ENCODE data around the gene SPATA7.
"Not testable (repeated sequence)": the region's sequence is repeated elsewhere in the genome, so short reads cannot be mapped to it uniquely, and the experiment has no call there.

Gene SPATA7

GRCh38 chr14:88385212-88386101, at the start of gene SPATA7:
TSS of gene SPATA7 (plus strand) at chr14:88385657. CDS start at chr14:88385819, 162 bp downstream.
- peak; percentile 69 for DNase-seq (ENCODE audit: low spot score)

DNA sequence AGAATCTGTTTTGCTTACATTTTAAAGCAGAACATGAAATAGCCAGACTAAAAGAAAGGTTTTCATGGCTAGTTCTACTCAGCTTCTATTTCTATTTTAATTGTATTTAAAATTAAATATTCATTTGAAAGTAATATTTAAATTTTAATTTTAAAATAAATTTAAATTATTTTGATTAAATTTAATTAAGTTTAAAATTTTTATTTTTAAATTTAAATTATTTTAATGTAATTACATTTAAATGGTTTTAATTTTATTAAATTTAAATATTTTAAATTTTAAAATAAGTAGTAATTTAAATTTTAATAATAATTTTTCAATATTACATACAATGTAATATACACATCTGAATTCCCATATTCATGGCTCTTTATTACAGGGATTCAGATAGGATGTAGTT, 45.1 kb upstream of the SPATA7 start:
- no peak for DNase-seq (ENCODE audit: low spot score)

GRCh38 chr14:88342980-88343379, 42.5 kb upstream of the SPATA7 start:
- no peak for DNase-seq (ENCODE audit: low spot score)

GRCh38 chr14:88346048-88346639, 39.3 kb upstream of the SPATA7 start:
- DNase-seq (ENCODE audit: low spot score) = no peak

- DNase-seq (ENCODE audit: low spot score) = no peak
Measured at GRCh38 chr14:88348546-88348945, 36.9 kb upstream of the SPATA7 start.

GRCh38 chr14:88351966-88352691, 33.3 kb upstream of the SPATA7 start:
- DNase-seq (ENCODE audit: low spot score) = no peak

- DNase-seq (ENCODE audit: low spot score) = no peak
Measured at GRCh38 chr14:88352698-88353097, 32.8 kb upstream of the SPATA7 start.

- DNase-seq (ENCODE audit: low spot score) = no peak
Measured at GRCh38 chr14:88354358-88354757, 31.1 kb upstream of the SPATA7 start.

GRCh38 chr14:88359500-88359899, 26.0 kb upstream of the SPATA7 start:
- DNase-seq (ENCODE audit: low spot score) = no peak

GRCh38 chr14:88363644-88364043, 21.8 kb upstream of the SPATA7 start:
- no peak for DNase-seq (ENCODE audit: low spot score)

- no peak for DNase-seq (ENCODE audit: low spot score)
Measured at GRCh38 chr14:88364710-88365413, 20.6 kb upstream of the SPATA7 start.

DNA sequence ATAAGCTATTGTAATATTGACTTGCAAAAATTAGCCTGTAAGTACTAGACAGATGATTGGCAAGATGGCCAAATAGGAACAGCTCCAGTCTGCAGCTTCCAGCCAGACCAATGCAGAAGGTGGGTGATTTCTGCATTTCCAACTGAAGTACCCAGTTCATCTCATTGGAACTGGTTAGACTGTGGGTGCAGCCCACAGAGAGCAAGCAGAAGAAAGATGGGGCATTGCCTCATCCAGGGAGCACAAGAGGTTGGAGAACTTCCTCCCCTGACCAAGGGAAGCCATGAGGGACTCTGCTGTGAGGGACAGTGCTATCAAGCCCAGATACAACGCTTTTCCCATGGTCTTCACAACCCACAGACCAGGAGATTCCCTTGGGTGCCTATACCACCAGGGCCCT, 16.0 kb upstream of the SPATA7 start:
- no peak for DNase-seq (ENCODE audit: low spot score)

GRCh38 chr14:88379706-88380343, 5.6 kb upstream of the SPATA7 start:
- no peak for DNase-seq (ENCODE audit: low spot score)

GRCh38 chr14:88380405-88380804, 5.1 kb upstream of the SPATA7 start:
- no peak for DNase-seq (ENCODE audit: low spot score)

GRCh38 chr14:88381634-88382033, 3.8 kb upstream of the SPATA7 start:
- DNase-seq (ENCODE audit: low spot score) = not testable (repeated sequence)

GRCh38 chr14:88384718-88385117, 739 bp upstream of the SPATA7 start:
- DNase-seq (ENCODE audit: low spot score) = no peak

DNA sequence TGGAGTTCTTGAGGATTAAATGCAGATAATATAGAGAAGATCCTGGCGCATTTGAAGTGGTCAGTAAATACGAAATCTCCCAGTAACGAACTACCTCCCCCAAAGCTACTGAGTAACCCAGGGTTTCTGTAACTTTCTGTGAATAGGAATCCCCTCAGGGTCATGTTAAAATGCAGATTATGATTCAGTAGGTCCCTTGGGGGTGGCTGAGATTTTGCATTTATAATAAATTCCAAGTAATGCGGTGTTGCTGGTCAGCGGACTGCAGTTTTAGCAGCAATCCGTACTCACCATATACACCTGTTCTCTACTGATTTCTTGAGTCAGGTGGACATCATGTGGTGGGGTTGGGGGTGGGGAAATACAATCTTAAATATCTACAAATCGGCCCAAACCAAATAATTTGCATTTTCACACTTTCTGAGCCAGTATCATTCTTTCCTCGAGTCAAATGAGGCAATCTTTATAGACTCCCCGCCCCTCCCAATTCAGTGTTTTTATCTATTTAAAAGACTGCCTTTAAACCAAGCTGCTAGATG, 868 bp downstream of the SPATA7 start:
- DNase-seq (ENCODE audit: low spot score) = no peak

DNA sequence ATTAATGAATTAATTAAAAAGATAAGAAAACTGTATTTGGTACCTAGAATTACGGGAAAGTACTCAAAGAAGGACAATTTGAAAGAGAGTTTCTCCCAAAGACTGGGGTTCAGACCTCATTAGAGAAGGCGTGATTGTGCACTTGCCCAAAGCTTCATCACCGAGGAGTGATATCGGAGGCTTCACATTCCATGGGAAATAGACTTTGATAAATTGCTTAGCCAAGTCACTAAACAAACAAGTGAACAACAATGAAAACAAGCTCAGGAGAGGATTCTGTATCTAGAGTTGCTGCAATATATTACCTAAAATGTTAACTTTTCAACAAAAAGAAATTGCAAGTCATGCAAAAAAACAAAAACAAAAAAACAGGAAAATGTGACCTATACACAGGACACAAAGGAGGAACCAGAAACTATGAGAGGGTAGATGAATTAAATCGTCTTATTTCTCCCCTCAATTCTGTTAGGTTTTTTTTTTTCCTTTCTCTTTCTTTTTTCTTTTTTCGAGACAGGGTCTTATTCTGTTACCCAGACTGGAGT, 3.4 kb downstream of the SPATA7 start:
- no peak for DNase-seq (ENCODE audit: low spot score)

DNA sequence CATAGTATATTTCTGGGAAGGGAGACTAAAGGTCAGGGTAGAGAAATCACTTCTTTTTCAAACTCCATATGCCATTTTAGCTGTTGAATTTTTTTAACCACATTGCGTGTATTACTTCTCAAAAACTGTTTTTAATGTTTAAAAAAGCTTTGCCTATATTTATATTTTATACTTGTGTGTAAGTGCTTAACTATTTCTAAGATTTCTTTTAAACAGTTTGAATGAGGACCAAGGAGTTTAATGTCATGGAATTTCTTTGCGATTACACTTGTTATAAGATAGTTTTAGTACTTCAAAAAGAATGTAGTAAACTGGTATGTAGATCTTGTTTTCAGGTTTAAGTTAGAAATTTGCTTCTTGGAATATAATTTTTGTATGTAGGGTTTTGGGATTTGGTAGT, 7.2 kb downstream of the SPATA7 start:
- no peak for DNase-seq (ENCODE audit: low spot score)

DNA sequence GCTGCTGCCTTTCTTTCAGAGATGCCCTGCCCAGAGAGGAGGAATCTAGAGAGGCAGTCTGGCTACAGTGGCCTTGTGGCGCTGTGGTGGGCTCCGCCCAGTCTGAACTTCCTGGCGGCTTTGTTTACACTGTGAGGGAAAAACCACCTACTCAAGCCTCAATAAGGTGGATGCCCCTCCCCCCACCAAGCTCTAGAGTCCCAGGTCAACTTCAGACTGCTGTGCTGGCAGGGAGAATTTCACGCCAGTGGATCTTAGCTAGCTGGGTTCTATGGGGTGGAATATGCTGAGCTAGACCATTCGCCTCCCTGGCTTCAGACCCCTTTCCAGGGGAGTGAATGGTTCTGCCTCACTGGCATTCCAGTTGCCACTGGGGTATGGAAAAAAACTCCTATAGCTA, 25.6 kb downstream of the SPATA7 start:
- DNase-seq (ENCODE audit: low spot score) = no peak

DNA sequence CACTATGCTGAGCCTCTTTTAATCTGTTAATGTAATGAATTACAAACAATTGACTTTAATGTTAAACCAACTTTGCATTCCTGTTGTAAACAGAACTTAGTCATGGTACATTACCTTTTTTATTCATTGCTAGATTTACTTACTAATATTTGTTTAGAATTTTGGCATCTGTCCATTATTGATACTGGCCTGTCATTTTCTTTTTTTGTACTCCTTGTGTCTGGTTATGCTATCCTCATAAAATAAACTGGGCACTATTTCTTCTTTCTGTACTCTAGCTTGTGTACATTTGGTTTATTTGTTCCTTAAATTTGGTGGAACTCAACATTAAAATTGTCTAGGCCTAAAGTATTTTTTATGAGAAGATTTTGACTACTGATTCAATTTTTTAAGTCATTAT, 32.1 kb downstream of the SPATA7 start:
- DNase-seq (ENCODE audit: low spot score) = no peak

Data from hematopoietic multipotent progenitor cell treated with erythropoietin and hydrocortisone succinate and interleukin-3 and kit ligand, for 17 days (in vitro differentiated cells).